Measurements from ENCODE around the gene ATP4B. TPM values are rescaled to one million over a fixed set of nuclear protein-coding genes. Genes with fewer than 3 reads are reported as not detected.
A peak's percentile ranks its signal among the peaks of the same experiment; 100 is the strongest.

ATP4B gene
- total and polyA plus RNA-seq, 4 donors: not detected

GRCh38 chr13:113663934-113664333, 5.9 kb upstream of the ATP4B start:
- DNase-seq (peak in 2 of 3 donors; percentile 14 to 29), ATAC-seq (ENCODE audit: insufficient read depth, low FRiP score) (no peak)
- WGBS, 2 donors: 74% methylated on average over 15 of the region's 15 CpGs
- H3K4me3 ChIP-seq: no peak overlapping the region
- peaks cover 0 to 4% (median 0%) of the 10 kb centered on the region in 5 donors for H3K4me1 ChIP-seq (ENCODE audit: control insufficient read depth in 5 of 5, insufficient read depth in 5 of 5, low read length in 5 of 5)
- no peak overlapping the region for H3K9ac ChIP-seq (ENCODE audit: insufficient read depth in 1 of 2, low read length in 2 of 2)
- no peaks in the 10 kb centered on the region for H3K27me3 ChIP-seq (ENCODE audit: control insufficient read depth in 3 of 3, insufficient read depth in 3 of 3, low read length in 2 of 3)
- peaks cover 0 to 3% (median 0%) of the 10 kb centered on the region in 4 donors for H3K9me3 ChIP-seq (ENCODE audit: control insufficient read depth in 4 of 4, insufficient read depth in 3 of 4, low read length in 3 of 4)
- no peaks in the 10 kb centered on the region for H3K36me3 ChIP-seq (ENCODE audit: control insufficient read depth in 4 of 4, insufficient read depth in 4 of 4, low read length in 4 of 4)
- no peak overlapping the region for H3K27ac ChIP-seq (ENCODE audit: low read depth in 1 of 2, low read length in 1 of 2)
- no peak for TF ChIP-seq CTCF (IDR thresholded peaks at IDR 0.05; ENCODE audit: control extremely low read depth, extremely low read depth)

GRCh38 chr13:113661509-113661908, 3.5 kb upstream of the ATP4B start:
- ATAC-seq (ENCODE audit: insufficient read depth, low FRiP score) (no peak), DNase-seq (no peak)
- H3K9ac ChIP-seq (ENCODE audit: insufficient read depth in 1 of 2, low read length in 2 of 2): no peak overlapping the region
- no peak overlapping the region for H3K27ac ChIP-seq (ENCODE audit: low read depth in 1 of 2, low read length in 1 of 2)
- 82 to 83% methylated on average over 2 of the region's 2 CpGs for WGBS, 2 donors
- H3K9me3 ChIP-seq (ENCODE audit: control insufficient read depth in 4 of 4, insufficient read depth in 3 of 4, low read length in 3 of 4): peaks cover 0 to 3% (median 0%) of the 10 kb centered on the region in 4 donors
- peaks cover 0 to 4% (median 0%) of the 10 kb centered on the region in 5 donors for H3K4me1 ChIP-seq (ENCODE audit: control insufficient read depth in 5 of 5, insufficient read depth in 5 of 5, low read length in 5 of 5)
- H3K27me3 ChIP-seq (ENCODE audit: control insufficient read depth in 3 of 3, insufficient read depth in 3 of 3, low read length in 2 of 3): no peaks in the 10 kb centered on the region
- no peak overlapping the region for H3K4me3 ChIP-seq
- TF ChIP-seq CTCF (IDR thresholded peaks at IDR 0.05; ENCODE audit: control extremely low read depth, extremely low read depth): no peak
- H3K36me3 ChIP-seq (ENCODE audit: control insufficient read depth in 4 of 4, insufficient read depth in 4 of 4, low read length in 4 of 4): no peaks in the 10 kb centered on the region

- no peak for TF ChIP-seq CTCF (IDR thresholded peaks at IDR 0.05; ENCODE audit: control extremely low read depth, extremely low read depth)
- WGBS, 2 donors: 90 to 93% methylated on average over 3 of the region's 3 CpGs
- Histone ChIP-seq H3K4me3 (no peak overlapping the region), H3K9ac (ENCODE audit: insufficient read depth in 1 of 2, low read length in 2 of 2) (no peak overlapping the region), H3K36me3 (ENCODE audit: control insufficient read depth in 4 of 4, insufficient read depth in 4 of 4, low read length in 4 of 4) (no peaks in the 10 kb centered on the region), H3K9me3 (ENCODE audit: control insufficient read depth in 4 of 4, insufficient read depth in 3 of 4, low read length in 3 of 4) (peaks cover 0 to 3% (median 0%) of the 10 kb centered on the region in 4 donors), H3K4me1 (ENCODE audit: control insufficient read depth in 5 of 5, insufficient read depth in 5 of 5, low read length in 5 of 5) (no peaks in the 10 kb centered on the region), H3K27ac (ENCODE audit: low read depth in 1 of 2, low read length in 1 of 2) (no peak overlapping the region), H3K27me3 (ENCODE audit: control insufficient read depth in 3 of 3, insufficient read depth in 3 of 3, low read length in 2 of 3) (no peaks in the 10 kb centered on the region)
- ATAC-seq (ENCODE audit: insufficient read depth, low FRiP score) (no peak), DNase-seq (peak in 1 of 3 donors; percentile 3)
Measured at GRCh38 chr13:113660066-113660465, 2.1 kb upstream of the ATP4B start.

- Histone ChIP-seq H3K9me3 (ENCODE audit: control insufficient read depth in 4 of 4, insufficient read depth in 3 of 4, low read length in 3 of 4) (peaks cover 0 to 3% (median 0%) of the 10 kb centered on the region in 4 donors), H3K36me3 (ENCODE audit: control insufficient read depth in 4 of 4, insufficient read depth in 4 of 4, low read length in 4 of 4) (no peaks in the 10 kb centered on the region), H3K27ac (ENCODE audit: low read depth in 1 of 2, low read length in 1 of 2) (no peak overlapping the region), H3K4me3 (no peak overlapping the region), H3K27me3 (ENCODE audit: control insufficient read depth in 3 of 3, insufficient read depth in 3 of 3, low read length in 2 of 3) (no peaks in the 10 kb centered on the region), H3K9ac (ENCODE audit: insufficient read depth in 1 of 2, low read length in 2 of 2) (no peak overlapping the region), H3K4me1 (ENCODE audit: control insufficient read depth in 5 of 5, insufficient read depth in 5 of 5, low read length in 5 of 5) (no peaks in the 10 kb centered on the region)
- TF ChIP-seq CTCF (IDR thresholded peaks at IDR 0.05; ENCODE audit: control extremely low read depth, extremely low read depth): no peak
- 95 to 96% methylated on average over 8 of the region's 8 CpGs for WGBS, 2 donors
- DNase-seq (no peak), ATAC-seq (ENCODE audit: insufficient read depth, low FRiP score) (no peak)
Measured at GRCh38 chr13:113659337-113659736, 1.3 kb upstream of the ATP4B start.

Data from lung (tissue), 12 donors.